Activated naive CD4-positive, alpha-beta T cell treated with anti-CD3 and anti-CD28 coated beads for 36 hours (primary cell): ENCODE results near the gene EXD3. TPM values are rescaled to one million over a fixed set of nuclear protein-coding genes. Genes with fewer than 3 reads are reported as not detected.

Experiments
- CTCF ChIA-PET: fragments of 350-600 bp; sonication (Branson Sonifier 250); formaldehyde crosslinking; loops from one replicate; lab custom pipeline; 2021; ENCODE audit warnings: antibody characterized with exemption; lab: Charles Lee
- DNase-seq: peaks from one replicate; pipeline ENCODE4 v3.0.0-alpha.2; 2020
- H3K27ac Mint-ChIP-seq: one replicate; pipeline ENCODE4 v1.8.0; 2021; ENCODE audit warnings: mild to moderate bottlenecking, mixed read lengths
- H3K27me3 Mint-ChIP-seq: one replicate; pipeline ENCODE4 v1.8.0; 2021; ENCODE audit warnings: low read depth, mixed read lengths
- H3K36me3 Mint-ChIP-seq: one replicate; pipeline ENCODE4 v1.8.0; 2021; ENCODE audit warnings: low read depth, mixed read lengths
- H3K4me1 Mint-ChIP-seq: one replicate; pipeline ENCODE4 v1.8.0; 2021; ENCODE audit warnings: low read depth, mixed read lengths
- H3K4me3 Mint-ChIP-seq: one replicate; pipeline ENCODE4 v1.8.0; 2021; ENCODE audit warnings: mild to moderate bottlenecking, moderate library complexity, mixed read lengths
- H3K9me3 Mint-ChIP-seq: one replicate; pipeline ENCODE4 v1.8.0; 2021; ENCODE audit warnings: mixed read lengths
- intact Hi-C: fragments of 100-400 bp; cut with micrococcal nuclease; formaldehyde crosslinking; loops from one replicate; pipeline ENCODE4 v1.15.1; 2023
- total RNA-seq, 2 experiments: library from RNA; stranded (reverse); gene quantifications; one replicate each; pipeline ENCODE4 v1.2.3, GENCODE V29; 2021

Gene EXD3
- total RNA-seq, 2 experiments from 2014 or later: 11.2 to 12.7 TPM

DNA sequence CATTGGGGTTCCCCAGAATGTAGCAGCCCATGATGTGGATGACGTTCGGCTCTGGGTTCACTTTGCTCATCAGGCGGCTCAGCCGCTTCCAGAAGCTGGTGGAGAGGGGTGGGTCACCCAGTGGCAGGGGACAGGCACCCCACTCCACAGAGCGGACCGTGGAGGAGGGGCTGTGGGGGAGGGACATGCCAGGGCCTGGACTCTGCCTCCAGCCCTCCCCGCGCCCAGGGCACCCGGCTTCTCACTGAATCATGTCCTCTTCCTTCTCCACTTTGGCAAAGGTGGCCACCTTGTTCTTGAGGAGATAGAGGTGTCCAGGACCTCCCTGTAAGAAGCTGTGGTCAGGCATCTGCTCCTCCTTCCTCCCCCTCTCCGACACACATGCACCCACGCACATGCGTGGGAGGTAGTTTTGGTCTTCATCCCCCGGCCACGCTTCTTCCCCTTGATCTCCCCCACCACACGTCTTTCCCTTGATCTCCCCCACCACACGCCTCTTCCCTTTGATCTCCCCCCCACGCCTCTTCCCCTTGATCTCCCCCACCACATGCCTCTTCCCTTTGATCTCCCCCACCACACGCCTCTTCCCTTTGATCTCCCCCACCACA lies 27.1 kb upstream of the EXD3 start:
- no peak overlapping the region for H3K4me3 Mint-ChIP-seq
- no peak overlapping the region for H3K27ac Mint-ChIP-seq
- H3K4me1 Mint-ChIP-seq: peaks cover 39% of the 10 kb centered on the region
- H3K9me3 Mint-ChIP-seq: no peaks in the 10 kb centered on the region
- CTCF ChIA-PET: no interaction called here
- intact Hi-C loops: loop anchor here (5.0 kb wide), 1 partner anchor 298 kb away; no protein-coding TSS in a partner anchor
- peaks cover 13% of the 10 kb centered on the region for H3K36me3 Mint-ChIP-seq
- DNase-seq: no peak
- H3K27me3 Mint-ChIP-seq: no peaks in the 10 kb centered on the region

DNA sequence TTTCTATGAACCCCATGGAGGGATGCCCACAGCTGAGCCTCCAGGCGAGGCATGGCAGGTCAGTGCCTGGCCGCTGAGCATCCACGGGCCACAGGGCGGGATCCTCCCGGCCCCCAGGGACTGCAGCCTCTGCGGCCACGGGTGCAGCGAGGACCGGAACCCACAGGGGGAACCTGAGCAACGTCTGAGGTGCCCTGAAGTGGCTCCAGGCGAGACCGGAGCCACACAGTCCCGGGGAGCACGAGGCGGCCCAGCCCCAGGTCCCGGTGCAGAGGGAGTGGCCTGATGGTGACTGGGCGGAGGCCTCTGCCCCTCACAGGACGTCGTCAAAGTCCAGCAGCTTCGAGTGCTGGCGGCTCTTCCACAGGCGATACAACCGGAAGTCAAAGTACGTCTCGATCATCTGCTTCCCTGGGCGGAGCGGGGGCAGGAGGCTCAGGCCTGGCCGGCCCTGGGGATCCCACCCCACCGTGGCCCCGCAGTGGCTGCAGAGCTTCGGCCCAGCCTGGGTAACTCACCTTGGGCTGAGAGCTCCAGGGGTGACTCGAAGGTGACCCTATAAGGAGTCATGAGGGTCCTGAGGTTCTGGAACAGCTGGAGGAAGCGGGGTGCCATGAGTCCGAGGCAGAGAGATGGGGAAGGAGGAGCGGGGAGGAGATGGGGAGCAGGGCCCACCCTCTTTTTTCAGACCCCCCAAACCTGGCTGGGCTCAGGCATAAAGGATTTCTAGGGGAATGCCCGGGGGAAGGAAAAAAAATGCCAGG lies 26.3 kb upstream of the EXD3 start:
- Mint-ChIP-seq H3K4me3 (no peak overlapping the region), H3K4me1 (peaks cover 31% of the 10 kb centered on the region), H3K9me3 (no peaks in the 10 kb centered on the region), H3K36me3 (peaks cover 9% of the 10 kb centered on the region), H3K27me3 (no peaks in the 10 kb centered on the region), H3K27ac (no peak overlapping the region)
- intact Hi-C loops: no loop called here
- CTCF ChIA-PET: no interaction called here
- DNase-seq: no peak

DNA sequence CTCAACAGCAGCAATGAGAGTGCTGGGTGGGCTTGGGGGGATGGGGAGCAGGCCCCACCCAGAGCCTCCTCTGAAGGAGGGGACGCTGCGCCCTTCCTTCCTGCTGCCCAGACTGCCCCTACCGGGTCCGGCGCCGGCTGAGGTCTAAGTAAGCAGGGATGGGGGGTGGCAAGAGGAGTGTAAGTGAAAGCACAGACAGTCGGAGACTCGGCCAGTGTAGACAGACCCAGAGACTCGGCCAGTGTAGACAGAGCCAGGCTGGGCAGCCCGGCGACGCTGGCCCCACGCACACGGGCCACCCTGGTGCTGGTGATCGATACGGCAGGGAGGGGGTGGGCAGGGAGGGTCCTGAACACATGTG lies 25.6 kb upstream of the EXD3 start:
- peaks cover 28% of the 10 kb centered on the region for H3K4me1 Mint-ChIP-seq
- CTCF ChIA-PET: no interaction called here
- H3K27me3 Mint-ChIP-seq: peaks cover under 1% of the 10 kb centered on the region
- peaks cover 7% of the 10 kb centered on the region for H3K36me3 Mint-ChIP-seq
- no peak overlapping the region for H3K27ac Mint-ChIP-seq
- no peak for DNase-seq
- intact Hi-C loops: no loop called here
- H3K4me3 Mint-ChIP-seq: no peak overlapping the region
- H3K9me3 Mint-ChIP-seq: no peaks in the 10 kb centered on the region

DNA sequence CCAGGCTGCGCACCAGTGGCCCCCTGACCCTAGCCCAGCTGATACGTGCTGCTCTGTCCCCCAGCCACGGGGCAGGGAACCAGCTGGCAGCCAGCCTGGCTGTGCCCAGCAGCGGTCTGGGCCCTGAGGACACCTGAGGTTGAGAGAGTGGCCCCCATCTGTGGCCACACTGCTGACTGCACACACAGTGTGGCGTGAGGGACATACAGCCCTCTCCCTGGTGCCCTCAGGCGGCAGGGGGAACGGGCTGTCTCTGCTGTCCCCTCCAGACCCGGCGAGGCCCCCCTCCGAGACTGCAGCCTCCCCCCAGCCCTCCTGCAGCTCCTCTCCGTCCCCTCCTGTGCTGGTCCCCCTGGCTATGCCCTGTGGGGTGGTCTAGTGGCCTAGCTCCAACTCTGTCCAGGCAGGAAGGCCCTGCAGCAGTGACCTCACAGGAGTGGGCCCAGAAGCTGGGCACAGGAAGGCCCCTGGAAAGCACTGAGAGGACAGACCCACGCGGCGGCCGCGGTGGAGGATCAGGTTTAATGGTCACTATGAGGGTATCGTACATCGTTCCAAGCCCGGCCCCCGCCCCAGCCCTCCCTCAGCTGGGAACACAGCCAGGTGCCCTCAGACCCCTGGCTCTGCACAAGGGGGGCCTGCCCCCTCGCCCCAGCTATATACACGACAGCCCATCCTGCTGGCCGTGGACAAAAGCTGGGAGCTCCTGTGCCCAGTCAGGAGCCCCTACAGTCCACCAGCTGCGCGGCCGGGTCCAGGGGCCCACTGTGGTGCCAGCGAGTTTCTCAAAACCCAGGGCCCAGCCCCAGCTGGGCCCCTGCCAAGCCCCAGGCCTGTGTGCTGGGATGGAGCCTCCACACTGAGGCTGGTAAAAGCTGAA lies 25.0 kb upstream of the EXD3 start:
- CTCF ChIA-PET: no interaction called here
- no peaks in the 10 kb centered on the region for H3K9me3 Mint-ChIP-seq

DNA sequence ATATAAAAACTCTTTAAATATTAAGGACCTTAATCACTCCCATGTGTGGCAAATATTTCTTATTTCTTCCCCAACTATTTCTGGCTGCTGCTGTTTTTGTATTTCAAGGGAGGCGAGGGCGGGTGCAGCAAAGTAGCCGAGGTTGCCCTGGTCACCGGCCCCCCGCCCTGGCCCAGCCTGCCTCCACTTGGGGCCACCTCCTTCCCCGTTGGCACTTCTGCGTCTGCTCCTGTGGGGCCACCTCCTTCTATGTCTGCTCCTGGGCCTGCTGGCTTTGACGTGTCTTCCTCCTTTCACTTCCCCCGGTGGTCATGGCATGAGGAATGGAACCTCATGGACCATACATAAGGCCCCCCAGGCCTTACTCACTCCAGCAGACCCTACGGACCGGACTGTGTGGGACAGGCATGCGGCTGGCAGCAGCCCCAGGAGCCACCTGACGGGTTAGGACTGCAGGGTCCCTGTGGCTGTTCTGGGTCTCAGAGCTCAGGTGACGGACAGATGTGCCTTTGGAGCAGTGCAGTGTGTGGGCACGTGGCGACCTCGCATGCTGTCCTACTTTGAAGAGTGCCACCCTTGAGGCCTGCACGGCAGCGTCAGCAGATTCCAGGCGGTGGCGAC lies 24.0 kb upstream of the EXD3 start:
- Mint-ChIP-seq H3K27me3 (peaks cover 3% of the 10 kb centered on the region), H3K4me3 (no peak overlapping the region), H3K27ac (no peak overlapping the region), H3K36me3 (peaks cover 3% of the 10 kb centered on the region), H3K9me3 (no peaks in the 10 kb centered on the region), H3K4me1 (peaks cover 17% of the 10 kb centered on the region)
- DNase-seq: no peak
- intact Hi-C loops: no loop called here
- CTCF ChIA-PET: no interaction called here

More for the DNA sequence above, 25.0 kb upstream of the EXD3 start:
- no peak for DNase-seq
- Mint-ChIP-seq H3K27ac (no peak overlapping the region), H3K27me3 (peaks cover 2% of the 10 kb centered on the region), H3K36me3 (peaks cover 6% of the 10 kb centered on the region), H3K4me3 (no peak overlapping the region), H3K4me1 (peaks cover 24% of the 10 kb centered on the region)
- intact Hi-C loops: no loop called here

DNA sequence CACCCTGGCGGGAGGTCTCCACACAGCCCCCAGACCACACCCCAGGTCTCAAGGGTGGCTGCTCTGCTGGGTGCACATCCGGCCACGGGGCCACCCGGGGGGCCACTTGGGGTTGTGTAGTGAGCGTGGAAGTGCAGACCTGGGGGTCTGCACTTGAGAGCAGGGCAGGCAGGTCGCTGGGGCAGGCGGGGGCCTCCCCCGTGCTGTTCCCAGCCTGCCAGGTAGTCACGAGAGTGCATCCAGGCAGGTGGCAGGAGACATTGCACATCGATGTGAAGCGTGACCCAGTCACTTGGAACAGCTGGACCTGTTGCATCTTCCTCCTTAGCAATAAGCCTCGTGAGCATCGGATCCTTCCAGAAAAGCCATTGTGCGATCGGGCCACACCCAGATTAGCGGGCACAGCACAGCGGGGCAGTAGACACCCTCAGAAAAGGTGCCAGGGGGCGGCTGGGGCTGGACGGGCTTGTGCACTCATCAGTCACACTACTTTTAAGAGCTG lies 23.0 kb upstream of the EXD3 start:
- Mint-ChIP-seq H3K36me3 (peaks cover 3% of the 10 kb centered on the region), H3K9me3 (no peaks in the 10 kb centered on the region), H3K4me1 (peaks cover 15% of the 10 kb centered on the region), H3K4me3 (no peak overlapping the region), H3K27me3 (peaks cover 5% of the 10 kb centered on the region), H3K27ac (no peak overlapping the region)
- intact Hi-C loops: loop anchor here (1.0 kb wide), 2 partner anchors 23 to 152 kb away; partner anchors contain the start of genes EXD3 and NOXA1
- CTCF ChIA-PET: interaction anchor here (1.6 kb wide), 1 partner anchor 23 kb away, joined by 6 read pairs; the partner anchor contains the start of genes EXD3 and NOXA1
- DNase-seq: no peak

DNA sequence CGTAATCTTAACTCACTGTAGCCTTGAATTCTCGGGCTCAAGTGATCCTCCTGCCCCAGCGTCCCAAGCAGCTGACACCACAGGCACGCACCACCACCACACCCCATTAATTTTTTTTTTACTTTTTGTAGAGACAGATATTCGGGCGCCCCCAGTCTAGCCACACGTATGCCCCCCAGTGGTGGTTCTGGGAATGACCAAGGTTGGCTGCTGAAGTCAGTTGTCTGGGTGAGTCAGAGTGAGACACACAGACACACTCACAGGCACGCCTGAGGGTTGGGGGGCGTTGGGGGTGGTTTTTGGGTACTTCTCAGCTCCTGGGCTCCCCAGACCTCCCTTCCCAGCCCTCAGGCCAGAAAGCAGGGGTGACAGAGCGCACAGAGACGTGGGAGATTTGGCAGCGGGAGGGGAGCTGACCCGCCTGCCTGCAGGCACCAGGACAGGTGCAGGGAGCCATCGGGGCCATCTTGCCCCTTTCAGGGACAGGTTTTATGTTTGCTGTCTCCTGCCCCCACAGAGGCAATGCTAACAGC lies 22.4 kb upstream of the EXD3 start:
- DNase-seq: peak; percentile 94
- peaks cover 3% of the 10 kb centered on the region for H3K36me3 Mint-ChIP-seq
- peaks cover 13% of the 10 kb centered on the region for H3K4me1 Mint-ChIP-seq
- CTCF ChIA-PET: interaction anchor here (1.6 kb wide), 1 partner anchor 23 kb away, joined by 6 read pairs; the partner anchor contains the start of genes EXD3 and NOXA1
- no peak overlapping the region for H3K27ac Mint-ChIP-seq
- intact Hi-C loops: loop anchor here (1.0 kb wide), 2 partner anchors 22 to 151 kb away; partner anchors contain the start of genes EXD3 and NOXA1
- H3K9me3 Mint-ChIP-seq: no peaks in the 10 kb centered on the region
- H3K27me3 Mint-ChIP-seq: peaks cover 5% of the 10 kb centered on the region
- no peak overlapping the region for H3K4me3 Mint-ChIP-seq

DNA sequence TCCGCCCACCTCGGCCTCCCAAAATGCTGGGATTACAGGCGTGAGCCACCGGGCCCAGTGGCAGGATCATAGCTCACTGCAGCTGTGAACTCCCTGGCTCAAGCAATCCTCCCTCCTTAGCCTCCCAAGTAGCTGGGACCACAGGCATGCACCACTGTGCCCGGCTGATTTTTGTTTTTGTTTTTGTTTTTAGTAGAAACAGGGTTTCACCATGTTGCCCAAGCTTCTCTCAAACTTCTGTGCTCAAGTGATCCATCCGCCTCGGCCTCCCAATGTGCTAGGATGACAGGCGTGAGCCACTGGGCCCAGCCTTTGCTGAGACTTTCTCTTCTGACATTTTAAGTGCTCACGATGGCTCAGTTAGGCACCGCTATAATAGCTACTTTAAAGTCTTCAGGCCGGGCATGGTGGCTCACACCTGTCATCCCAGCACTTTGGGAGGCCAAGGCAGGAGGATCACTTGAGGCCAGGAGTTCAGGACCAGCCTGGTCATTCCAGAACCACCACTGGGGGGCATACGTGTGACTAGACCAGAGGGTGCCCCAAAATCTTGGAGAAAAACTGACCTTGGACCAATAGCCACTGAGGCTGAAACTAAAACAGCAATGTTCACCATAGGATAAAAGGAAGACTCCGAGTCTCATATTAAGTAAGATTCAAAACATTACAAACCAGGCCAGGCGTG lies 21.3 kb upstream of the EXD3 start:
- CTCF ChIA-PET: interaction anchor here (0.7 to 1.8 kb wide), 8 partner anchors 10 to 268 kb away, joined by 3 to 7 read pairs (median 4); partner anchors contain the start of genes EXD3, NOXA1 and NRARP
- no peak overlapping the region for H3K27ac Mint-ChIP-seq
- H3K9me3 Mint-ChIP-seq: no peaks in the 10 kb centered on the region
- DNase-seq: no peak
- H3K4me1 Mint-ChIP-seq: peaks cover 13% of the 10 kb centered on the region
- no peak overlapping the region for H3K4me3 Mint-ChIP-seq
- peaks cover 8% of the 10 kb centered on the region for H3K27me3 Mint-ChIP-seq
- H3K36me3 Mint-ChIP-seq: no peaks in the 10 kb centered on the region
- intact Hi-C loops: no loop called here

DNA sequence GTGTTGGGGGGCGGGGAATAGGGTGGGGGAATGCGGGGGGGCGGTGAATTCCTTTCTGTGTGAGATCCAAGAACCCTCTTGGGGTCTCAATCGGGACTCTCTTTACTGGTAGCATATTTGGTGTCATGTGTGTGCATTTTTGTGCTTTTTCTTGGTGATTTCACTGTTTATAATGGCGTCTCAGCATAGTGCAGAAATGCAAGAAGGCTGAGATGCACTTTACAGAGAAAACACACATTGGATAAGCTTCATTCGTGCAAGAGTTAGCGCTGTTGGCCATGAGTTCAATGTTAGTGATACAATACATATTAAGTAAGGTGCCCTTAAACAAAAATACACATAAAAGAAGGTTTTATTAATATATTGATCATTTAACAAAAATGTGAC lies 19.0 kb upstream of the EXD3 start:
- intact Hi-C loops: no loop called here
- Mint-ChIP-seq H3K27me3 (peaks cover 8% of the 10 kb centered on the region), H3K4me1 (peaks cover 13% of the 10 kb centered on the region), H3K36me3 (no peaks in the 10 kb centered on the region), H3K9me3 (no peaks in the 10 kb centered on the region), H3K4me3 (peak overlapping the region; percentile 29), H3K27ac (no peak overlapping the region)
- CTCF ChIA-PET: no interaction called here
- no peak for DNase-seq

DNA sequence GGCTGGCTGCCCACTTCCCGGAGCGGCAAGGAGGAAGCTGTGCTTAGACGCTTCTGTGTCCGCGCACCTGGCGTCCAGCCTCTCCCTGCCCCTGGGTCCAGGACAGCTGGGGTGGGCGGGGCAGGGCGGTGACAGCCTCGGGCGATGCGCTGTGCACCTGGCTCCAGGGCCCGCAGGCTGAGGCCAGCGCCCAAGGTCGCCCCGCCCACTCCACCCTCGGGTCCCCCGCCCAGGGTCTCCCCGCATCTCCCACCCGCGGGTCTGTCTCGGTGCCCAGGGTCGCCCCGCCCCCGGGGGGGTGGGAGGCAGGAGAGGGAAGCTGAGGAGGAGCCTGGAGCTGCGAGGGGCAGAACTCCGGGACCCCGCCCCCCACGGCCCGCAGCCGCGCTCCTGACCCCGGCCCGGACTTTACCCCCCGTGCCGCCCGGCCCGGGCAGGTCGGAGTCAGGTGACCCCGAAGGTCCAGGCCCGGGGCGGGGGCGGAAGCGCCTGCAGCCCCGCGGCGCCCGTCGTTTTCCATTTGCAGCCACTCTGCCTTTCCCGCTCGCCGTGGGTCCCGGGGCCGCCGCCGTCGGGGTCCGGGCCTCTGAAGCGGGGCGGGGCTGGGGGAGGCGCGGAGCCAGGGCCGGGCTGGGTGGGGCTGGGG lies 18.4 kb upstream of the EXD3 start, which contains the start of gene ENTPD8:
TSS of gene ENTPD8 (minus strand) at position 69 of the 646 bp plus-strand sequence. CDS start 3,072 bp downstream, outside the sequence.
- CTCF ChIA-PET: no interaction called here

More for the DNA sequence above, 18.4 kb upstream of the EXD3 start, which contains the start of gene ENTPD8:
- H3K4me1 Mint-ChIP-seq: peaks cover 12% of the 10 kb centered on the region
- intact Hi-C loops: no loop called here
- no peaks in the 10 kb centered on the region for H3K9me3 Mint-ChIP-seq
- no peak within 1 kb of the TSS for H3K27ac Mint-ChIP-seq
- H3K36me3 Mint-ChIP-seq: no peaks in the 10 kb centered on the region
- peak within 1 kb of the TSS; percentile 29 for H3K4me3 Mint-ChIP-seq
- no peak for DNase-seq
- H3K27me3 Mint-ChIP-seq: peaks cover 8% of the 10 kb centered on the region
